Germinal center (tissue), 1 donor: ENCODE results near the gene SRGAP1.
"Not testable (repeated sequence)": the region's sequence is repeated elsewhere in the genome, so short reads cannot be mapped to it uniquely, and the experiment has no call there.

Experiments
- DNase-seq: peaks from one replicate; pipeline ENCODE4 v3.0.0; 2012; ENCODE audit warnings: mixed read lengths, low spot score

The SRGAP1 gene

GRCh38 chr12:64007853-64008252 is 163.4 kb downstream of the SRGAP1 start:
- DNase-seq, result no peak

GRCh38 chr12:64008596-64008995 is 164.1 kb downstream of the SRGAP1 start:
- no peak for DNase-seq

GRCh38 chr12:64009321-64010068 is 165.0 kb downstream of the SRGAP1 start:
- DNase-seq, result no peak

- DNase-seq, result no peak
These were observed 165.7 kb downstream of the SRGAP1 start for GRCh38 chr12:64010069-64010686.

GRCh38 chr12:64016521-64016920 is 172.0 kb downstream of the SRGAP1 start:
- no peak for DNase-seq

GRCh38 chr12:64018116-64018515 is 173.6 kb downstream of the SRGAP1 start:
- not testable (repeated sequence) for DNase-seq

- no peak for DNase-seq
These were observed 174.0 kb downstream of the SRGAP1 start for GRCh38 chr12:64018524-64018923.

- DNase-seq, result no peak
These were observed 174.6 kb downstream of the SRGAP1 start for GRCh38 chr12:64019101-64019500.

- no peak for DNase-seq
These were observed 175.2 kb downstream of the SRGAP1 start for GRCh38 chr12:64019654-64020053.

- DNase-seq, result no peak
These were observed 180.9 kb downstream of the SRGAP1 start for GRCh38 chr12:64025174-64025958.

- DNase-seq, result no peak
These were observed 182.8 kb downstream of the SRGAP1 start for GRCh38 chr12:64027311-64027710.

- DNase-seq, result no peak
These were observed 184.0 kb downstream of the SRGAP1 start for GRCh38 chr12:64028541-64028940.

GRCh38 chr12:64029013-64029857 is 184.7 kb downstream of the SRGAP1 start:
- no peak for DNase-seq

- no peak for DNase-seq
These were observed 185.7 kb downstream of the SRGAP1 start for GRCh38 chr12:64030155-64030554.

- not testable (repeated sequence) for DNase-seq
These were observed 189.6 kb downstream of the SRGAP1 start for GRCh38 chr12:64034056-64034455.

- DNase-seq, result no peak
These were observed 190.5 kb downstream of the SRGAP1 start for GRCh38 chr12:64034901-64035576.

GRCh38 chr12:64036414-64036813 is 191.9 kb downstream of the SRGAP1 start:
- no peak for DNase-seq

- no peak for DNase-seq
These were observed 194.9 kb downstream of the SRGAP1 start for GRCh38 chr12:64039281-64039871.

- no peak for DNase-seq
These were observed 198.4 kb downstream of the SRGAP1 start for GRCh38 chr12:64042911-64043310.

- DNase-seq, result no peak
These were observed 199.7 kb downstream of the SRGAP1 start for GRCh38 chr12:64044191-64044590.

GRCh38 chr12:64051057-64051456 is 206.6 kb downstream of the SRGAP1 start:
- DNase-seq, result no peak
